DOHH2 (cell line): ENCODE measurements around the gene TMEM38A.

Experiments used
- CTCF ChIP-seq: fragments of 200-600 bp; sonication (generic); IDR thresholded peaks from one replicate; pipeline ENCODE4 v1.5.1; 2014; ENCODE audit warnings: antibody characterized with exemption, mild to moderate bottlenecking, low read depth, low read length; ENCODE audit not compliant: poor library complexity, severe bottlenecking
- EZH2phosphoT487 ChIP-seq: fragments of 200-600 bp; sonication (generic); IDR thresholded peaks from 2 replicates; pipeline ENCODE4 v1.6.1; 2017; ENCODE audit warnings: borderline replicate concordance, mild to moderate bottlenecking, antibody characterized with exemption, low read length, moderate library complexity, mixed read lengths

GRCh38 chr19:16677055-16677454, 16.1 kb downstream of the TMEM38A start:
- TF ChIP-seq CTCF = no peak
- TF ChIP-seq EZH2phosphoT487 = no peak
